Upper lobe of right lung (tissue), 1 donor: ENCODE data around the gene RASA2. TPM values are rescaled to one million over a fixed set of nuclear protein-coding genes. Genes with fewer than 3 reads are reported as not detected.

Experiments used
- ATAC-seq: fragments of 200-7000 bp; cut with Tn5 transposase; one replicate; pipeline ENCODE4 v1.9.1; 2020; ENCODE audit warnings: mild to moderate bottlenecking, moderate library complexity
- DNase-seq: peaks from one replicate; pipeline ENCODE4 v3.0.0-alpha.2; 2020
- H3K27ac ChIP-seq: fragments of 200-600 bp; one replicate; pipeline ENCODE4 v1.8.0; 2022
- H3K27me3 ChIP-seq: fragments of 200-600 bp; one replicate; pipeline ENCODE4 v1.8.0; 2022; ENCODE audit warnings: mild to moderate bottlenecking
- H3K36me3 ChIP-seq: fragments of 200-600 bp; one replicate; pipeline ENCODE4 v1.8.0; 2022
- H3K4me1 ChIP-seq: fragments of 200-600 bp; one replicate; pipeline ENCODE4 v1.8.0; 2022
- H3K4me3 ChIP-seq: fragments of 200-600 bp; one replicate; pipeline ENCODE4 v1.8.0; 2022; ENCODE audit warnings: mild to moderate bottlenecking
- H3K9me3 ChIP-seq: fragments of 200-600 bp; one replicate; pipeline ENCODE4 v1.8.0; 2022
- CTCF ChIP-seq: fragments of 200-600 bp; IDR thresholded peaks from one replicate; pipeline ENCODE4 v1.8.0; 2022; ENCODE audit warnings: antibody characterized with exemption
- intact Hi-C: fragments of 100-400 bp; cut with DNase I; formaldehyde crosslinking; loops from one replicate; pipeline ENCODE4 v1.11.0; 2022
- total RNA-seq: library from RNA; stranded (reverse); fragmentation: NEBNext Ultra II Directional; extraction: Animal tissue kit (Norgen Biotek cat#: 25700); gene quantifications from one replicate; pipeline ENCODE4 v1.2.1, GENCODE V29; 2021
- donor health status: DM: no; HTN: yes; CAD: no; lungs with severe emphysema.

Gene RASA2
- total RNA-seq, 1 donor from 2014 or later, result 30.3 TPM

DNA sequence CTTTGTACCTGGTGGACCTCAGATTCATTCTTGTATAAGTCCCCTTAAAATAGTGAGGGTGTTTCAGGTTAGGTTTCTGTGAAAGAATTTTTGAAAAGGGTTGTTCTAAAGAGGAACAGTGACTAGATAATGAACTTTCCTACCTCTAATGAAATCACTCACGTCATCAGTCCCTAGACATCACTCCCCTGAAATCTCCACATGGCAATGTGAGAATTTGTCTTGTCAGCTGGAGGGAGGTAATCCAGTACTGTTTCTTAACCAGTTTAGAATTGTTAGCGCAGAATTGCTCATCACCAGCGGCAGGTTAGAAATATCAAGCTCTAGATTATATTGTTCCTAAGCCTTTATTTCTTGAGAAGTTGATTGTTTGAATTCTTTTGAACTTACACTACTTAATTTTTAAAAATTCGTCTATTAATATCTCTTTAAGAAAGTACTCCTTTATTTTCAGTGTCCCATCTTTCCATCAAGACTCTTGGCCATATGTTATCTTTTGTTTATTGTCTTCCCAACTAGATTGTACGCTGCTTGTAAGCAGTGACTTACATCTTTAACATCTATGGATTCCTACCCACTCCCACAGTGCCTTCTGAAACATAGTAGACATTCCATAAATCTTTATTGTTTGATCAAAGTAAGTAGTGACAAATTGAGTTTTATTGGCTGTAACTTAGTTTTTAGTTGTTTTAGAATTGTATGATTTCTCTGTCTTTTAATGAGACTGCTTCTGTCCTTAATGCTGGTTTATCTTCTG, 52.8 kb downstream of the RASA2 start:
- H3K27me3 ChIP-seq, result no peaks in the 10 kb centered on the region
- peaks cover 5% of the 10 kb centered on the region for H3K36me3 ChIP-seq
- no peak for ATAC-seq
- no peak for TF ChIP-seq CTCF
- DNase-seq, result no peak
- no peak overlapping the region for H3K27ac ChIP-seq
- no peak overlapping the region for H3K4me3 ChIP-seq
- intact Hi-C loops, result no loop called here
- peaks cover 4% of the 10 kb centered on the region for H3K4me1 ChIP-seq
- H3K9me3 ChIP-seq, result no peaks in the 10 kb centered on the region

DNA sequence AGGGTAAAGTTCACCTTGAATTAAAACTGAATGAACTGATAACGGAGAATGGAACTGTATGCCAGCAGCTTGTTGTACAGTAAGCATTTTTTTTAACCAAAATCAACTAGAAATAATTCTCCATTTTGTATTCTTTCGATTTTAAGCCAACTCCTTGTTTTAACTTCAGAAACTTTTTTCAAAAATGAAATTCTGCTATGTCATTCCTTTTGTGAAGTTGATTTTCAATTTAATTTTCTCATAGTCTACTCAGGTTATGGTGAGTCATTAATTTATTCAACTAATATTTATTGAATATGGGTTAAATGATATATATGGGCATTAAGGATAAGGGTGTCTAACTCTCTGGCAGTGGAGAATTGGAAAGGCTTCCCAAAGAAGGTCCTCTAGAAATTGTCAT, 53.7 kb downstream of the RASA2 start:
- Histone ChIP-seq H3K9me3 (no peaks in the 10 kb centered on the region), H3K36me3 (peaks cover 3% of the 10 kb centered on the region), H3K27ac (no peak overlapping the region), H3K4me3 (no peak overlapping the region), H3K4me1 (peaks cover 4% of the 10 kb centered on the region), H3K27me3 (no peaks in the 10 kb centered on the region)
- intact Hi-C loops, result no loop called here
- DNase-seq, result no peak
- TF ChIP-seq CTCF, result no peak
- ATAC-seq, result no peak

- no peak for TF ChIP-seq CTCF
- intact Hi-C loops, result no loop called here
- no peak overlapping the region for H3K27ac ChIP-seq
- no peaks in the 10 kb centered on the region for H3K27me3 ChIP-seq
- no peak overlapping the region for H3K4me3 ChIP-seq
- ATAC-seq (no peak), DNase-seq (no peak)
- no peaks in the 10 kb centered on the region for H3K36me3 ChIP-seq
- H3K4me1 ChIP-seq, result peaks cover 4% of the 10 kb centered on the region
- no peaks in the 10 kb centered on the region for H3K9me3 ChIP-seq
Observed at GRCh38 chr3:141542202-141542969, 55.6 kb downstream of the RASA2 start.

DNA sequence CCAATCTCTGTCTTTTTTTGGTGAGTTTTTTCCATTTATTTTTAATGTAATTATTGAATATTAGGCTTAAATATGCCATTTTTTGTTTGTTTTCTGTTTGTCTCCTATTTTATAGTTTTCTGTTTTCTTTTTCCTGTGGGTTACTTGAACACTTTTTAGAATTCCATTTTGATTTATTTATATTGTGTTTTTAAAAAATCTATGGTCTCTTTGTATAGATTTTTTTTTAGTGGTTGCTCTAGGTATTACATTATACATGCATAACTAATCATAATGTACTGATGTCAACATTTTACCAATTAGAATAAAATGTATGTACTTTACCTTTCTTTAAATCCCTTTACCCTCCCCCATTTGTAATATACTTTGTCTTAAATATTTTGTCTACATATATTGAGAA, 56.2 kb downstream of the RASA2 start:
- H3K4me3 ChIP-seq, result no peak overlapping the region
- TF ChIP-seq CTCF, result no peak

DNA sequence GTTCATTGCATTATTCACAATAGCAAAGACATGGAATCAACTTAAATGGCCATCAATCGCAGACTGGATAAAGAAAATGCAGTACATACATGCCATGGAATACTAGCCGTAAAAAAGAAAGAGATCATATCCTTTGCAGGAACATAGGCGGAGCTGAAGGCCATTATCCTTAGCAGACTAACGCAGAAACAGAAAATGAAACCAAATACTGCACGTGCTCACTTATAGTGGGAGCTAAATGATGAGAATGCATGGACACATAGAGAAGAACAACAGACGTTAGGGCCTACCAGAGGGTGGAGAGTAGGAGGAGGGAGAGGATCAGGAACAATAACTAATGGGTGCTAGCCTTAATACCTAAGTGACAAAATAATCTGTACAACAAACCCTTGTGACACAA, 57.9 kb downstream of the RASA2 start:
- Histone ChIP-seq H3K27ac (no peak overlapping the region), H3K9me3 (no peaks in the 10 kb centered on the region), H3K27me3 (no peaks in the 10 kb centered on the region), H3K4me1 (no peaks in the 10 kb centered on the region), H3K36me3 (no peaks in the 10 kb centered on the region), H3K4me3 (no peak overlapping the region)
- no peak for DNase-seq
- peak; percentile 61 for ATAC-seq
- intact Hi-C loops, result no loop called here
- TF ChIP-seq CTCF, result no peak

More for the DNA sequence above, 56.2 kb downstream of the RASA2 start:
- Histone ChIP-seq H3K36me3 (no peaks in the 10 kb centered on the region), H3K27ac (no peak overlapping the region), H3K27me3 (no peaks in the 10 kb centered on the region), H3K9me3 (no peaks in the 10 kb centered on the region), H3K4me1 (peaks cover 4% of the 10 kb centered on the region)
- no peak for DNase-seq
- no peak for ATAC-seq
- intact Hi-C loops, result no loop called here
